K562 (cell line): ENCODE data around the gene CDK4. TPM values are rescaled to one million over a fixed set of nuclear protein-coding genes. Genes with fewer than 3 reads are reported as not detected.

Source experiments
- BCL6 ChIP-seq: fragments of 250-450 bp; sonication (Bioruptor Pico); IDR thresholded peaks from 2 replicates; pipeline ENCODE4 v1.4.0; 2020
- BHLHE40 ChIP-seq: IDR thresholded peaks from 2 replicates; pipeline ENCODE4 v1.6.1; 2011; ENCODE audit warnings: low read length, improper control_type of control experiment
- CBFA2T2 ChIP-seq: fragments of 450-650 bp; conservative IDR thresholded peaks from 2 replicates; pipeline ENCODE4 v1.6.1; 2017; ENCODE audit warnings: mild to moderate bottlenecking
- DNMT1 ChIP-seq: fragments of 450-650 bp; IDR thresholded peaks from 2 replicates; pipeline ENCODE4 v1.6.1; 2016; ENCODE audit warnings: antibody characterized with exemption, mild to moderate bottlenecking
- HDAC1 ChIP-seq, 2 experiments: fragments of 450-650 bp; IDR thresholded peaks; 2 replicates each; pipeline ENCODE4 v1.6.1; 2016 to 2017; ENCODE audit warnings: inconsistent platforms in 1 of 2, mild to moderate bottlenecking in 1 of 2, moderate library complexity in 1 of 2
- KDM4B ChIP-seq, 2 experiments: fragments of 450-650 bp in 1 of 2; sonication (generic) in 1 of 2; IDR thresholded peaks; 2 replicates each; pipeline ENCODE4 v1.6.1; 2016 to 2017; ENCODE audit warnings: borderline replicate concordance in 2 of 2, antibody characterized with exemption in 1 of 2, low read depth in 1 of 2, mild to moderate bottlenecking in 1 of 2
- KHSRP ChIP-seq: fragments of 450-650 bp; IDR thresholded peaks from 2 replicates; pipeline ENCODE4 v1.6.1; 2017
- KLF10 ChIP-seq: fragments of 250-450 bp; sonication (Bioruptor Pico); IDR thresholded peaks from 2 replicates; pipeline ENCODE4 v1.6.1; 2021; ENCODE audit warnings: matching md5 sums
- NCOA2 ChIP-seq, 2 experiments: fragments of 450-650 bp; IDR thresholded peaks; 2 replicates each; pipeline ENCODE4 v1.6.1; 2018; ENCODE audit warnings: mild to moderate bottlenecking in 2 of 2, moderate library complexity in 1 of 2; ENCODE audit not compliant: partially characterized antibody in 2 of 2
- TCF7 ChIP-seq: sonication (generic); IDR thresholded peaks from 2 replicates; pipeline ENCODE4 v1.6.1; 2016; ENCODE audit warnings: antibody characterized with exemption, borderline replicate concordance
- TEAD1 ChIP-seq, 2 experiments: fragments of 450-650 bp in 1 of 2; sonication (generic) in 1 of 2; formaldehyde crosslinking; IDR thresholded peaks; 2 replicates each; pipeline versions ENCODE4 v1.4.0 to v1.8.0; 2020 to 2022; ENCODE audit warnings: mild to moderate bottlenecking in 2 of 2, missing genetic modification reagents in 1 of 2
- TRIM24 ChIP-seq, 2 experiments: fragments of 450-650 bp; IDR thresholded peaks; 2 replicates each; pipeline ENCODE4 v1.6.1; 2016
- VEZF1 ChIP-seq: fragments of 200-800 bp; sonication (Bioruptor generic); IDR thresholded peaks from 2 replicates; pipeline ENCODE4 v1.6.1; 2017; ENCODE audit warnings: missing genetic modification characterization, missing compliant biosample characterization
- ZBTB7A ChIP-seq: IDR thresholded peaks from 2 replicates; pipeline ENCODE4 v1.6.1; 2011; ENCODE audit warnings: low read depth, mild to moderate bottlenecking, low read length, moderate library complexity, borderline replicate concordance; ENCODE audit not compliant: control insufficient read depth
- ZC3H8 ChIP-seq: fragments of 450-650 bp; IDR thresholded peaks from 2 replicates; pipeline ENCODE4 v1.6.1; 2017
- ZFP36 ChIP-seq: fragments of 150-350 bp; IDR thresholded peaks from 2 replicates; pipeline ENCODE4 v1.6.1; 2018; ENCODE audit warnings: low read length, low read depth; ENCODE audit not compliant: partially characterized antibody
- polyA plus RNA-seq, 8 experiments: library from polyadenylated mRNA; depleted of rRNA in 4 of 8; stranded (reverse) in 5 of 8; unstranded in 3 of 8; fragments of >200 nt; fragmentation: Nextera tagmentation in 2 of 8; fragmentation: Illumina TruSeq in 1 of 8; extraction: Ambion mirVana in 2 of 8; extraction: Trizol in 1 of 8; gene quantifications; 2 replicates each; pipeline versions ENCODE4 v1.2.1 to v1.2.3, GENCODE V29; 2011 to 2014; ENCODE audit warnings: inconsistent platforms in 1 of 8, missing spikeins in 1 of 8
- total RNA-seq, 7 experiments: library from RNA; depleted of rRNA in 6 of 7; stranded (reverse); fragments of >200 nt in 6 of 7; fragmentation: Illumina TruSeq in 2 of 7; extraction: Trizol in 2 of 7; gene quantifications; 2 replicates each; pipeline versions ENCODE4 v1.2.1 to v1.2.3, GENCODE V29; 2011 to 2021; ENCODE audit warnings: low replicate concordance in 1 of 7
- TF ChIP-seq, protein P1 (sequence below): sonication (generic); formaldehyde crosslinking; IDR thresholded peaks from 2 replicates; pipeline ENCODE4 v1.8.1; 2023; ENCODE audit warnings: mild to moderate bottlenecking, missing genetic modification reagents
- TF ChIP-seq, protein P2 (sequence below): sonication (generic); formaldehyde crosslinking; IDR thresholded peaks from 2 replicates; pipeline ENCODE4 v1.4.0; 2020; ENCODE audit warnings: mild to moderate bottlenecking, missing genetic modification reagents
- TF ChIP-seq, protein P3 (sequence below), 2 experiments: fragments of 450-650 bp; IDR thresholded peaks; 2 replicates each; pipeline ENCODE4 v1.6.1; 2018; ENCODE audit warnings: mild to moderate bottlenecking in 2 of 2, low read depth in 1 of 2; ENCODE audit not compliant: partially characterized antibody in 2 of 2

The CDK4 gene
- total and polyA plus RNA-seq, 9 of the 15 experiments (the other 6 are each of a cell fraction or from before 2014, with no cell fraction given) = 37.8 to 436 (median 238) TPM

DNA sequence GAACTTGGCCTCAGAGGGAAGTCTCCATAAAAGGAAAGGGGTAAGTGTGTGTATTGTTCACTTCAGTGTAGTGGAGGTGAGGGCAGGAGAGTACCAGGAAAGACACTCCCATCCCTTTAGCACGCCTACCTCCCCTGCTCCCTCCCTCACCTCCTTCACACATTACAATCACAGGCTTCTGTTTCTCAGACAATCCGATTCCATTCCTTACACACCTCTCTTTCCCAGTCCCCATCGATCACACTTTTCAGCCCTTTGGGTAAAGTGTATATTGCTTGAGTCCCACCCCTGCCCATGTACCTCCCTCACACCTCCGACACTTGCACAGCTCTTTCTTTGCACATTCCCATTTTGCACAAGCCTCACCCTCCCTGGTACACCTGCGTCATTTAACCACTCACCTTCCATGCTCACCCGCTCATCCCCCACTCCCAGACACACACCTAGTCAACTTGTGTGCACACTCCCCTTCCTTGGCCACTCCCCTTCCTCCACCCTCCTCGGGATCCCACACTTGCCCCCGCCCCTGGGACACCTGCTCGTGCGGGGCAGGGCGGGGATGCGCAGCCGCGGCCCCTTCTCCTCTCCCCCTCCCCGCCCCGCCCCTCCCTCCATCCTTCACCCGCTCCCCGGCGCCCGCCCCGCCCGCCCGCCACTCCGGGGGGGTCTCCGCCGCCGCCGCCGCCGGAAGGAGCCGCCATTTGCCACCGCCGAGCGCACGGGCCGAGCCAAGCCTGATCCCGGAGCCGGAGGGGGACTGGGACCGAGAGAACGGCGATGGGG lies 2.5 kb upstream of the CDK4 start, which contains the start of gene MARCHF9 (continued):
- TF ChIP-seq, protein P1, sequence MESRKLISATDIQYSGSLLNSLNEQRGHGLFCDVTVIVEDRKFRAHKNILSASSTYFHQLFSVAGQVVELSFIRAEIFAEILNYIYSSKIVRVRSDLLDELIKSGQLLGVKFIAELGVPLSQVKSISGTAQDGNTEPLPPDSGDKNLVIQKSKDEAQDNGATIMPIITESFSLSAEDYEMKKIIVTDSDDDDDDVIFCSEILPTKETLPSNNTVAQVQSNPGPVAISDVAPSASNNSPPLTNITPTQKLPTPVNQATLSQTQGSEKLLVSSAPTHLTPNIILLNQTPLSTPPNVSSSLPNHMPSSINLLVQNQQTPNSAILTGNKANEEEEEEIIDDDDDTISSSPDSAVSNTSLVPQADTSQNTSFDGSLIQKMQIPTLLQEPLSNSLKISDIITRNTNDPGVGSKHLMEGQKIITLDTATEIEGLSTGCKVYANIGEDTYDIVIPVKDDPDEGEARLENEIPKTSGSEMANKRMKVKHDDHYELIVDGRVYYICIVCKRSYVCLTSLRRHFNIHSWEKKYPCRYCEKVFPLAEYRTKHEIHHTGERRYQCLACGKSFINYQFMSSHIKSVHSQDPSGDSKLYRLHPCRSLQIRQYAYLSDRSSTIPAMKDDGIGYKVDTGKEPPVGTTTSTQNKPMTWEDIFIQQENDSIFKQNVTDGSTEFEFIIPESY = no peak
- TF ChIP-seq, protein P2, sequence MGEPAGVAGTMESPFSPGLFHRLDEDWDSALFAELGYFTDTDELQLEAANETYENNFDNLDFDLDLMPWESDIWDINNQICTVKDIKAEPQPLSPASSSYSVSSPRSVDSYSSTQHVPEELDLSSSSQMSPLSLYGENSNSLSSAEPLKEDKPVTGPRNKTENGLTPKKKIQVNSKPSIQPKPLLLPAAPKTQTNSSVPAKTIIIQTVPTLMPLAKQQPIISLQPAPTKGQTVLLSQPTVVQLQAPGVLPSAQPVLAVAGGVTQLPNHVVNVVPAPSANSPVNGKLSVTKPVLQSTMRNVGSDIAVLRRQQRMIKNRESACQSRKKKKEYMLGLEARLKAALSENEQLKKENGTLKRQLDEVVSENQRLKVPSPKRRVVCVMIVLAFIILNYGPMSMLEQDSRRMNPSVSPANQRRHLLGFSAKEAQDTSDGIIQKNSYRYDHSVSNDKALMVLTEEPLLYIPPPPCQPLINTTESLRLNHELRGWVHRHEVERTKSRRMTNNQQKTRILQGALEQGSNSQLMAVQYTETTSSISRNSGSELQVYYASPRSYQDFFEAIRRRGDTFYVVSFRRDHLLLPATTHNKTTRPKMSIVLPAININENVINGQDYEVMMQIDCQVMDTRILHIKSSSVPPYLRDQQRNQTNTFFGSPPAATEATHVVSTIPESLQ (CRISPR knock-in tag) = no peak
- TF ChIP-seq TCF7 (no peak), DNMT1 (0 out of 2 replicates have a peak, but pooled peaks have one; percentile 87), BCL6 (no peak), KHSRP (no peak), ZFP36 (no peak), CBFA2T2 (no peak), VEZF1 (CRISPR knock-in tag) (peak; percentile 91), NCOA2 (IDR thresholded peaks at IDR 0.05; ENCODE audit: partially characterized antibody in 2 of 2) (no peak), ZC3H8 (no peak), KDM4B (IDR thresholded peaks at IDR 0.05; ENCODE audit: borderline replicate concordance in 2 of 2, low read depth in 1 of 2) (peak in 1 of 2 experiments; percentile 25; a peak in 1 of 4 replicates), HDAC1 (IDR thresholded peaks at IDR 0.05) (peak in 1 of 2 experiments; percentile 83; a peak in 2 of 4 replicates), TRIM24 (IDR thresholded peaks at IDR 0.05) (no peak), ZBTB7A (no peak), KLF10 (CRISPR knock-in tag) (no peak), TEAD1 (CRISPR knock-in tag; IDR thresholded peaks at IDR 0.05) (no peak), BHLHE40 (peak; percentile 54)
- TF ChIP-seq, protein P3, sequence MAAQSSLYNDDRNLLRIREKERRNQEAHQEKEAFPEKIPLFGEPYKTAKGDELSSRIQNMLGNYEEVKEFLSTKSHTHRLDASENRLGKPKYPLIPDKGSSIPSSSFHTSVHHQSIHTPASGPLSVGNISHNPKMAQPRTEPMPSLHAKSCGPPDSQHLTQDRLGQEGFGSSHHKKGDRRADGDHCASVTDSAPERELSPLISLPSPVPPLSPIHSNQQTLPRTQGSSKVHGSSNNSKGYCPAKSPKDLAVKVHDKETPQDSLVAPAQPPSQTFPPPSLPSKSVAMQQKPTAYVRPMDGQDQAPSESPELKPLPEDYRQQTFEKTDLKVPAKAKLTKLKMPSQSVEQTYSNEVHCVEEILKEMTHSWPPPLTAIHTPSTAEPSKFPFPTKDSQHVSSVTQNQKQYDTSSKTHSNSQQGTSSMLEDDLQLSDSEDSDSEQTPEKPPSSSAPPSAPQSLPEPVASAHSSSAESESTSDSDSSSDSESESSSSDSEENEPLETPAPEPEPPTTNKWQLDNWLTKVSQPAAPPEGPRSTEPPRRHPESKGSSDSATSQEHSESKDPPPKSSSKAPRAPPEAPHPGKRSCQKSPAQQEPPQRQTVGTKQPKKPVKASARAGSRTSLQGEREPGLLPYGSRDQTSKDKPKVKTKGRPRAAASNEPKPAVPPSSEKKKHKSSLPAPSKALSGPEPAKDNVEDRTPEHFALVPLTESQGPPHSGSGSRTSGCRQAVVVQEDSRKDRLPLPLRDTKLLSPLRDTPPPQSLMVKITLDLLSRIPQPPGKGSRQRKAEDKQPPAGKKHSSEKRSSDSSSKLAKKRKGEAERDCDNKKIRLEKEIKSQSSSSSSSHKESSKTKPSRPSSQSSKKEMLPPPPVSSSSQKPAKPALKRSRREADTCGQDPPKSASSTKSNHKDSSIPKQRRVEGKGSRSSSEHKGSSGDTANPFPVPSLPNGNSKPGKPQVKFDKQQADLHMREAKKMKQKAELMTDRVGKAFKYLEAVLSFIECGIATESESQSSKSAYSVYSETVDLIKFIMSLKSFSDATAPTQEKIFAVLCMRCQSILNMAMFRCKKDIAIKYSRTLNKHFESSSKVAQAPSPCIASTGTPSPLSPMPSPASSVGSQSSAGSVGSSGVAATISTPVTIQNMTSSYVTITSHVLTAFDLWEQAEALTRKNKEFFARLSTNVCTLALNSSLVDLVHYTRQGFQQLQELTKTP (IDR thresholded peaks at IDR 0.05; ENCODE audit: low read depth in 1 of 2, partially characterized antibody in 2 of 2) = no peak
